Measurements from ENCODE around the gene OMP. TPM values are rescaled to one million over a fixed set of nuclear protein-coding genes. Genes with fewer than 3 reads are reported as not detected.

OMP gene
- total RNA-seq, 1 experiment from 2014 or later: not detected

DNA sequence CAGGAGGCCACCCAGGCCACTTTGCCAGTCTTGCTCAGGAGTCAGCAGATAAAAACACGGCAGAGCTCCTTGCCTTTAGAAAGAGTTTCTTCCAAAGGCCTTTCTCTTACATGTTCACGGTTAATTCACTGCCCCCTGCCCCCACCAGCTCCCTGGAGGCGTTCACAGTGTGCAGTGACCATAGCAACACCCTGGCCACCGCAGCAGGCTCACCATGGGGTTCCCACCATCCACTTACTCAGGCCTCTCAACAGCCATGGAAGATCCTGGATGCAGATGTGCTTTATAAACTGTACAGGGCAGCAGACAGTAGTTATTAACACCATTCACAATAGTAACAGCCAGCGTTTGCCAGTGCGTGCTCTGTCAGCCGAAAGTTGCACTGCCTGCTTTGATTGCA is 14.9 kb downstream of the OMP start:
- DNase-seq (ENCODE audit: low spot score): no peak
- in situ Hi-C loops (cut with HindIII; ENCODE audit: low sequenced_read_pairs): no loop called here

GRCh38 chr11:77118086-77118485 is 15.4 kb downstream of the OMP start:
- DNase-seq (ENCODE audit: low spot score): no peak
- in situ Hi-C loops (cut with HindIII; ENCODE audit: low sequenced_read_pairs): no loop called here

DNA sequence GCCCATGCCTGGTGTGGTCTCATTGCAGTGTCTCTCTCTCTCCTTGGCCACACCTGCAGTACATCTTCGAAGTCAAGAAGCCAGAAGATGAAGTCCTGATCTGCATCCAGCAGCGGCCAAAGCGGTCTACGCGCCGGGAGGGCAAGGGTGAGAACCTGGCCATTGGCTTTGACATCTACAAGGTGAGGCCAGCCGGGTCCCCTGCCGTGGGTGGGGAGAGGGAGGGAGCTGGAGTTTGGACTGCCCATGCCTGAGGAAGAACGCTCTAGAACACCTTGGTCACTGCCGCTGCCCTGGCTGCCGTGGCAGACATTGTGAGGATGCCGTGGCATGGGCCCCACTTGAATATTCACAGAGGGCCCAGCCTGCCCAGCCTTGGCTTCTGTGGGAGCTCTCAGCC is 16.3 kb downstream of the OMP start:
- no peak for DNase-seq (ENCODE audit: low spot score)
- in situ Hi-C loops (cut with HindIII; ENCODE audit: low sequenced_read_pairs): no loop called here

- DNase-seq (ENCODE audit: low spot score): no peak
- in situ Hi-C loops (cut with HindIII; ENCODE audit: low sequenced_read_pairs): no loop called here
These were observed 16.9 kb downstream of the OMP start for GRCh38 chr11:77119531-77119936.

DNA sequence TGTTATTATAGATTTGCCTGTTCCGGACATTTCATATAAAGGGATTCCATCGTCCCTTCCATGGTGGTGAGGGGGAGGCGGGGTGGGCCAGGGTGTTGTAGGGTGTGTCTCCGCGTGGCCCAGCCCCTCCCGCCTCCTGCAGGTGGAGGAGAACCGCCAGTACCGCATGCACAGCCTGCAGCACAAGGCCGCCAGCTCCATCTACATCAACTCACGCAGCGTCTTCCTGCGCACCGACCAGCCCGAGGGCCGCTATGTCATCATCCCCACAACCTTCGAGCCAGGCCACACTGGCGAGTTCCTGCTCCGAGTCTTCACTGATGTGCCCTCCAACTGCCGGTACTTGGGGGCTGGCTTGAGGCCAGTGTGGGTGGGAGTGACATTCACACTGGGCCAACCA is 17.9 kb downstream of the OMP start:
- in situ Hi-C loops (cut with HindIII; ENCODE audit: low sequenced_read_pairs): no loop called here
- no peak for DNase-seq (ENCODE audit: low spot score)

GRCh38 chr11:77121096-77121640 is 18.5 kb downstream of the OMP start:
- in situ Hi-C loops (cut with HindIII; ENCODE audit: low sequenced_read_pairs): no loop called here

GRCh38 chr11:77121876-77122575 is 19.4 kb downstream of the OMP start:
- in situ Hi-C loops (cut with HindIII; ENCODE audit: low sequenced_read_pairs): no loop called here
- DNase-seq (ENCODE audit: low spot score): no peak

More at GRCh38 chr11:77121096-77121640, 18.5 kb downstream of the OMP start:
- no peak for DNase-seq (ENCODE audit: low spot score)

GRCh38 chr11:77122576-77123212 is 20.1 kb downstream of the OMP start:
- in situ Hi-C loops (cut with HindIII; ENCODE audit: low sequenced_read_pairs): no loop called here
- DNase-seq (ENCODE audit: low spot score): no peak

- in situ Hi-C loops (cut with HindIII; ENCODE audit: low sequenced_read_pairs): no loop called here
- no peak for DNase-seq (ENCODE audit: low spot score)
These were observed 21.0 kb downstream of the OMP start for GRCh38 chr11:77123591-77123990.

- no peak for DNase-seq (ENCODE audit: low spot score)
- in situ Hi-C loops (cut with HindIII; ENCODE audit: low sequenced_read_pairs): no loop called here
These were observed 21.4 kb downstream of the OMP start for GRCh38 chr11:77124041-77124440.

DNA sequence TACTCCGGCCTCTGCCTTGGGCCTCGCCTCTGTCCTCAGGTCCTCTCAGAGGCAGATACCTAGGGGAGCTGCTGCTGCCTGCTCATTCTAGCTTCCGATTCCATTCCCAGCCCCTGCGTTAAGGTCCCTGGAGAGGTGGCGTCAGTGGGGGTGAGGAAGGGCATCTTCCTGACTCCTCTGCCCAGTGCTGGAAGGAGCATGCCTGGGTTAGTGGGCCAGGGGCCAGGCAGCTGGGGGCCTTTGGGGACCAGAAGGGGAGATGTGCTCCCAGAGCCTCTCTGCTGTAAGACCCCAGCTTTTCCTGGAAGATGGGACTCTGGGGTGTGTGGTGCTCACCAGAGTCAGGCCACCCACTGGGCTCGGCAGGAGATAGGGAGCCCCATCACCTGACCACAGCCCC is 21.8 kb downstream of the OMP start:
- DNase-seq (ENCODE audit: low spot score): no peak
- in situ Hi-C loops (cut with HindIII; ENCODE audit: low sequenced_read_pairs): no loop called here

- DNase-seq (ENCODE audit: low spot score): no peak
- in situ Hi-C loops (cut with HindIII; ENCODE audit: low sequenced_read_pairs): no loop called here
These were observed 22.6 kb downstream of the OMP start for GRCh38 chr11:77125191-77125590.

DNA sequence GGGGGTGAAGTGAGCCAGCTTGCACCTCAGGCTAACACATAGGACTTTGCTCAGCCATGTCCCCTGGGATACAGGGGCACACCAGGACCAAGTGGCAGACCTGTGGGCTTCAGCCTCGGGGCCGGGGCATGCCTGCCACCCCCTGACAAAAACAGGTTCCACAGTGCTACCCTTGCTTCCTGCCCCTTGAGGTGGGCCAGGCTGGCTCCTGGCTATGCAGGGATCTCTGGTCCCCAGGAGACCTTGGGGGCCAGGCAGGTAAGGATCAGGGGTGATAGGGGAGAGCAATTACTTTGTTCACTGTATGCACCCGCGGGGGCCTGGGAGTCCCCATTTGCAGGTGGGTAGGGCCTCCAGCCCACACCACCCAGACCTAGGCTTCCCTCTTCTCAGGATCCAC is 23.1 kb downstream of the OMP start:
- in situ Hi-C loops (cut with HindIII; ENCODE audit: low sequenced_read_pairs): no loop called here
- no peak for DNase-seq (ENCODE audit: low spot score)

GRCh38 chr11:77126156-77126775 is 23.6 kb downstream of the OMP start:
- no peak for DNase-seq (ENCODE audit: low spot score)

DNA sequence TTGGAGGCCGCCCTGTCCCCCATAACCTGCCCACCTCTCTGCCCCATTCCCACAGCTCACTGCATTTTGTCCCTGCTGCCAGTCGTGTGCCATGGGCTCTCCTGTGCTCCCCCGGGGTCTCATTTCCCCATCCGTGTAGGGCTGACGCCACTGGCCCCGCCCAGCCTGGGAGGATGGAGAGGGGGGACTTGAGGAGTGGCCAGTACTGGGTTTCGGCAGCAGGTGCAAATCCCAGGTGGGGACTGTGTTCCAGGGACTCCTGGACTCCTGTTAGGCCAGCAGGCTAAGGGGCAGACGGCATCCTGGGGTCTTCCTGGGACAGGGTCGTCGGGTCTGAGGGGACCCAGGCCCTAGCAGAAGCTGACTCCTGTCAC is 24.2 kb downstream of the OMP start:
- in situ Hi-C loops (cut with HindIII; ENCODE audit: low sequenced_read_pairs): no loop called here
- no peak for DNase-seq (ENCODE audit: low spot score)

More at GRCh38 chr11:77126156-77126775, 23.6 kb downstream of the OMP start:
- in situ Hi-C loops (cut with HindIII; ENCODE audit: low sequenced_read_pairs): no loop called here

- in situ Hi-C loops (cut with HindIII; ENCODE audit: low sequenced_read_pairs): no loop called here
- DNase-seq (ENCODE audit: low spot score): peak; percentile 59
These were observed 24.7 kb downstream of the OMP start for GRCh38 chr11:77127235-77127911.

DNA sequence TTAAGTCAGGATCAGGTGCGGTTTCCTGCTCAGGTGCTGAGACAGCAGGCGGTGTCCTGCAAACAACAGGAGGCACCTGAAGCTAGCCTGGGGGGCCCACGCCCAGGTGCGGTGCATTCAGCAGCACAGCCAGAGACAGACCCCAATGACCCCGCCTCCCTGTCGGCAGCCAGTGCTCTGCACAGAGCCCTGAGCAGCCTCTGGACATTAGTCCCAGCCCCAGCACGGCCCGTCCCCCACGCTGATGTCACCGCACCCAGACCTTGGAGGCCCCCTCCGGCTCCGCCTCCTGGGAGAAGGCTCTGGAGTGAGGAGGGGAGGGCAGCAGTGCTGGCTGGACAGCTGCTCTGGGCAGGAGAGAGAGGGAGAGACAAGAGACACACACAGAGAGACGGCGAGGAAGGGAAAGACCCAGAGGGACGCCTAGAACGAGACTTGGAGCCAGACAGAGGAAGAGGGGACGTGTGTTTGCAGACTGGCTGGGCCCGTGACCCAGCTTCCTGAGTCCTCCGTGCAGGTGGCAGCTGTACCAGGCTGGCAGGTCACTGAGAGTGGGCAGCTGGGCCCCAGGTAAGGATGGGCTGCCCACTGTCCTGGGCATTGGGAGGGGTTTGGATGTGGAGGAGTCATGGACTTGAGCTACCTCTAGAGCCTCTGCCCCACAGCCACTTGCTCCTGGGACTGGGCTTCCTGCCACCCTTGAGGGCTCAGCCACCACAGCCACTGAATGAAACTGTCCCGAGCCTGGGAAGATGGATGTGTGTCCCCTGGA is 25.5 kb downstream of the OMP start, which contains the start of gene MYO7A:
Gene MYO7A (plus strand): TSS at position 327 of the 772 bp plus-strand sequence. CDS start 2,389 bp downstream, outside the sequence.
- no peak for DNase-seq (ENCODE audit: low spot score)
- in situ Hi-C loops (cut with HindIII; ENCODE audit: low sequenced_read_pairs): no loop called here

DNA sequence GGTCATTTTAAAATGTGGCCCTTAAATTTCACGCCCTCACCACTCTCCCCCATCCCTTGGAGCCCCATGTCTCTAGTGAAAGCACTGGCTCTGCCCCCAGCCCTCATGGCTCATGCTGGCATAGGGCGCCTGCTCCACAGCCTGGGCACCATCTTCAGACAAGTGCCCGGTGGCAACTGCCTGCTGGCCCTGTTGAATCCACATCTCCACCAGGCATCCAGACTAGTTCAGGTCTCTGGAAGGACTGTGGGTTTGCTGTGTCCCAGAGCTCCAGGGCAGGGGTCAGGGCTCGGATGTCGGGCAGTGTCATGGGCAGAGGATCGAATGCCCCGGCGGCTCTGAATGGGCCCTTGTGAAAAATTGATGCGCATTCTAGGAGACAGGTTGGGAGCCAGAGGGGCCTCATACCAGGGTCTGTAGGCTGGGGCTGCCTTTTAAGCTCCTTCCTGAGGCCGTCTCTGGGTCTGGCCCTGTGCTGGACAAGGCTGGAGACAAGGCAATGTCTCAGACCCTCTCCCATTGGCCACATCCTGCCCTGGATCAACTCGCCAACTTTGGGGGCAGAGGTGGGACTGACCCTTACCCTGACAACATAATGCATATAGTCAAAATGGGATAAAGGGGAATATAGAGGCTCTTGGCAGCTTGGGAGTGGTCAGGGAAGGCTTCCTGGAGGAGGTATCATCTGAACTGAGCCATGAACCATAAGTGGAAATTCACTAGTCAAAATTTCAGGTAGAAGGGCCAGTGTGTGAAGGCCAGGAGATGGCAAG is 26.6 kb downstream of the OMP start:
- in situ Hi-C loops (cut with HindIII; ENCODE audit: low sequenced_read_pairs): no loop called here
- no peak for DNase-seq (ENCODE audit: low spot score)
